IMR-90 (cell line): ENCODE results near the gene NCKIPSD.

Source experiments
- FOS ChIP-seq: fragments of 150-350 bp; IDR thresholded peaks from 2 replicates; pipeline ENCODE4 v1.6.1; 2016; ENCODE audit warnings: low read depth, low read length
- MAFK ChIP-seq: IDR thresholded peaks from 2 replicates; pipeline ENCODE4 v1.6.1; 2012; ENCODE audit warnings: low read depth, low read length, improper control_type of control experiment
- MAZ ChIP-seq: IDR thresholded peaks from 2 replicates; pipeline ENCODE4 v1.6.1; 2012; ENCODE audit warnings: low read depth, mild to moderate bottlenecking, low read length, improper control_type of control experiment, moderate library complexity, borderline replicate concordance
- MXI1 ChIP-seq: IDR thresholded peaks from 2 replicates; pipeline ENCODE4 v1.6.1; 2012; ENCODE audit warnings: low read depth, mild to moderate bottlenecking, low read length, moderate library complexity, borderline replicate concordance
- POLR2A ChIP-seq: IDR thresholded peaks from 2 replicates; pipeline ENCODE4 v1.6.1; 2012; ENCODE audit warnings: mild to moderate bottlenecking, low read depth, low read length
- RAD21 ChIP-seq: IDR thresholded peaks from 2 replicates; pipeline ENCODE4 v1.6.1; 2012; ENCODE audit warnings: low read length, improper control_type of control experiment
- RFX5 ChIP-seq: IDR thresholded peaks from 2 replicates; pipeline ENCODE4 v1.8.0; 2012; ENCODE audit warnings: low read depth, mild to moderate bottlenecking, low read length, moderate library complexity
- SMC3 ChIP-seq: fragments of 150-350 bp; IDR thresholded peaks from 2 replicates; pipeline ENCODE4 v1.6.1; 2016; ENCODE audit warnings: low read depth, mild to moderate bottlenecking, antibody characterized with exemption, low read length, moderate library complexity
- TF ChIP-seq, protein P1 (sequence below): conservative IDR thresholded peaks from 2 replicates; pipeline ENCODE4 v1.5.1; 2012; ENCODE audit warnings: mild to moderate bottlenecking, low read depth, low read length, improper control_type of control experiment
- TF ChIP-seq, protein P2 (sequence below): fragments of 150-350 bp; IDR thresholded peaks from 2 replicates; pipeline ENCODE4 v1.6.1; 2016; ENCODE audit warnings: low read depth, mild to moderate bottlenecking, low read length, moderate library complexity, borderline replicate concordance

DNA sequence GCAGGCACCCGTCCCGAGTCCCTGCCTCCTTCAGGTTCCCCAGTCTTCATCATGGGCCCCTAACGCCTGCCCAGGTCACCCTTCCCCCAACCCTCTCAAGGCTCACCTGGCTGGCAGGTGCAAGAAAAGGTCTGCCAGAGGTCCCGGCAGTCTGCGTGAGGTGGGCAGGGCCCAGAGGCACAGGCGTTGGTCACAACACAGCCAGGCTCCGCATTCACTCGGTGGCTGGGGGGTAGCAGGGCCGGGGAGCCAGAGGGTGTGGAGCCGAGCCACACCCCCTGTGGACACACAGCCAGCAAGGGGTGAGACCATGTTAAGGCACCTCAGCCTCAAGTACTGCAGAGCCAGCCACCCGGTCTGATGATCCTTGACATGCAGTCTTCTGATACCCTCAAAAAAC is 33.9 kb downstream of the NCKIPSD start:
- TF ChIP-seq FOS (no peak), SMC3 (no peak), MAFK (no peak), POLR2A (no peak), RAD21 (no peak), RFX5 (no peak), MXI1 (no peak), MAZ (no peak)
- TF ChIP-seq, protein P1, sequence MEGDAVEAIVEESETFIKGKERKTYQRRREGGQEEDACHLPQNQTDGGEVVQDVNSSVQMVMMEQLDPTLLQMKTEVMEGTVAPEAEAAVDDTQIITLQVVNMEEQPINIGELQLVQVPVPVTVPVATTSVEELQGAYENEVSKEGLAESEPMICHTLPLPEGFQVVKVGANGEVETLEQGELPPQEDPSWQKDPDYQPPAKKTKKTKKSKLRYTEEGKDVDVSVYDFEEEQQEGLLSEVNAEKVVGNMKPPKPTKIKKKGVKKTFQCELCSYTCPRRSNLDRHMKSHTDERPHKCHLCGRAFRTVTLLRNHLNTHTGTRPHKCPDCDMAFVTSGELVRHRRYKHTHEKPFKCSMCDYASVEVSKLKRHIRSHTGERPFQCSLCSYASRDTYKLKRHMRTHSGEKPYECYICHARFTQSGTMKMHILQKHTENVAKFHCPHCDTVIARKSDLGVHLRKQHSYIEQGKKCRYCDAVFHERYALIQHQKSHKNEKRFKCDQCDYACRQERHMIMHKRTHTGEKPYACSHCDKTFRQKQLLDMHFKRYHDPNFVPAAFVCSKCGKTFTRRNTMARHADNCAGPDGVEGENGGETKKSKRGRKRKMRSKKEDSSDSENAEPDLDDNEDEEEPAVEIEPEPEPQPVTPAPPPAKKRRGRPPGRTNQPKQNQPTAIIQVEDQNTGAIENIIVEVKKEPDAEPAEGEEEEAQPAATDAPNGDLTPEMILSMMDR = no peak
- TF ChIP-seq, protein P2, sequence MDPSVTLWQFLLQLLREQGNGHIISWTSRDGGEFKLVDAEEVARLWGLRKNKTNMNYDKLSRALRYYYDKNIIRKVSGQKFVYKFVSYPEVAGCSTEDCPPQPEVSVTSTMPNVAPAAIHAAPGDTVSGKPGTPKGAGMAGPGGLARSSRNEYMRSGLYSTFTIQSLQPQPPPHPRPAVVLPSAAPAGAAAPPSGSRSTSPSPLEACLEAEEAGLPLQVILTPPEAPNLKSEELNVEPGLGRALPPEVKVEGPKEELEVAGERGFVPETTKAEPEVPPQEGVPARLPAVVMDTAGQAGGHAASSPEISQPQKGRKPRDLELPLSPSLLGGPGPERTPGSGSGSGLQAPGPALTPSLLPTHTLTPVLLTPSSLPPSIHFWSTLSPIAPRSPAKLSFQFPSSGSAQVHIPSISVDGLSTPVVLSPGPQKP = no peak
